SH-SY5Y (cell line): ENCODE data around the gene SFI1.

Experiments used
- GATA2 ChIP-seq: IDR thresholded peaks from 2 replicates; pipeline ENCODE4 v1.6.1; 2011; ENCODE audit warnings: mild to moderate bottlenecking, low read depth, low read length
- GATA3 ChIP-seq: IDR thresholded peaks from 2 replicates; pipeline ENCODE4 v1.6.1; 2011; ENCODE audit warnings: low read depth, mild to moderate bottlenecking, low read length, moderate library complexity

DNA sequence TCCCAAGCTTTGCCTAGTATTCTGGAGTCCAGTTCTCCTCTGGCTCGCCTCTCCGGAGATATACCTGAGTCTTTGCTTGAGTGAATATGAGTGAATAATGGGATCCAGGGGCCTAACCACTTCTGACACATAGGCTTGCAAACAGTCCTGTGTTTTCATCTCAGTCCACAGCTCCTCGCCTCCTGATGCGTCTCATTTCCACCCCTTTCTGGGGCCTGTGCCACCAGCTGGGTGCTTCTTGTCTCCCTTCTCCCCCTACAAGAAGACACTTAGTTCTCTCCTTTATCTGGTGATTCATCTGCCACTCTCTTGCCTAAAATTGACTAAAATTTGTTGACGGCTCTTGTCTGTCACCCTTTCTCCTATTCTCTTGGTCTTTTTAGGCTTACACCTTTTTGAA is 44.6 kb downstream of the SFI1 start:
- TF ChIP-seq GATA3 (no peak), GATA2 (no peak)
